Brain microvascular endothelial cell (primary cell): ENCODE data around the gene GNG11.

Experiments used
- DNase-seq: peaks from one replicate; pipeline ENCODE4 v3.0.0-alpha.2; 2020
- H3K27ac ChIP-seq: fragments of 250-450 bp; sonication (Bioruptor Pico); 2 replicates; pipeline ENCODE4 v1.5.1; 2020; ENCODE audit warnings: mild to moderate bottlenecking, moderate library complexity
- H3K27me3 ChIP-seq: fragments of 250-450 bp; sonication (Bioruptor Pico); replicated peaks from 2 replicates; pipeline ENCODE4 v1.5.1; 2020; ENCODE audit warnings: mild to moderate bottlenecking
- H3K36me3 ChIP-seq: fragments of 250-450 bp; sonication (Bioruptor Pico); replicated peaks from 2 replicates; pipeline ENCODE4 v1.5.1; 2020; ENCODE audit warnings: mild to moderate bottlenecking
- H3K4me3 ChIP-seq: 2 replicates; pipeline ENCODE4 v1.5.1; 2011; ENCODE audit warnings: low read depth, mild to moderate bottlenecking, control low read depth, low read length, moderate library complexity
- in situ Hi-C: cut with HindIII; loops from 2 replicates; pipeline ENCODE4 v1.10.0; 2017; ENCODE audit warnings: low sequenced_read_pairs, low pct_ligation_motif_present
- TF ChIP-seq, protein P1 (sequence below): IDR thresholded peaks from 2 replicates; pipeline ENCODE4 v1.5.1; 2011; ENCODE audit warnings: low read depth, mild to moderate bottlenecking, moderate library complexity, low read length, control low read depth, inconsistent platforms; ENCODE audit errors: missing control alignments

Gene GNG11

GRCh38 chr7:93945756-93946535, 24.4 kb downstream of the GNG11 start:
- Histone ChIP-seq H3K27ac (no peak overlapping the region), H3K4me3 (no peak overlapping the region), H3K27me3 (no peaks in the 10 kb centered on the region), H3K36me3 (no peaks in the 10 kb centered on the region)
- in situ Hi-C loops: no loop called here
- DNase-seq: no peak
- TF ChIP-seq, protein P1, sequence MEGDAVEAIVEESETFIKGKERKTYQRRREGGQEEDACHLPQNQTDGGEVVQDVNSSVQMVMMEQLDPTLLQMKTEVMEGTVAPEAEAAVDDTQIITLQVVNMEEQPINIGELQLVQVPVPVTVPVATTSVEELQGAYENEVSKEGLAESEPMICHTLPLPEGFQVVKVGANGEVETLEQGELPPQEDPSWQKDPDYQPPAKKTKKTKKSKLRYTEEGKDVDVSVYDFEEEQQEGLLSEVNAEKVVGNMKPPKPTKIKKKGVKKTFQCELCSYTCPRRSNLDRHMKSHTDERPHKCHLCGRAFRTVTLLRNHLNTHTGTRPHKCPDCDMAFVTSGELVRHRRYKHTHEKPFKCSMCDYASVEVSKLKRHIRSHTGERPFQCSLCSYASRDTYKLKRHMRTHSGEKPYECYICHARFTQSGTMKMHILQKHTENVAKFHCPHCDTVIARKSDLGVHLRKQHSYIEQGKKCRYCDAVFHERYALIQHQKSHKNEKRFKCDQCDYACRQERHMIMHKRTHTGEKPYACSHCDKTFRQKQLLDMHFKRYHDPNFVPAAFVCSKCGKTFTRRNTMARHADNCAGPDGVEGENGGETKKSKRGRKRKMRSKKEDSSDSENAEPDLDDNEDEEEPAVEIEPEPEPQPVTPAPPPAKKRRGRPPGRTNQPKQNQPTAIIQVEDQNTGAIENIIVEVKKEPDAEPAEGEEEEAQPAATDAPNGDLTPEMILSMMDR: no peak

DNA sequence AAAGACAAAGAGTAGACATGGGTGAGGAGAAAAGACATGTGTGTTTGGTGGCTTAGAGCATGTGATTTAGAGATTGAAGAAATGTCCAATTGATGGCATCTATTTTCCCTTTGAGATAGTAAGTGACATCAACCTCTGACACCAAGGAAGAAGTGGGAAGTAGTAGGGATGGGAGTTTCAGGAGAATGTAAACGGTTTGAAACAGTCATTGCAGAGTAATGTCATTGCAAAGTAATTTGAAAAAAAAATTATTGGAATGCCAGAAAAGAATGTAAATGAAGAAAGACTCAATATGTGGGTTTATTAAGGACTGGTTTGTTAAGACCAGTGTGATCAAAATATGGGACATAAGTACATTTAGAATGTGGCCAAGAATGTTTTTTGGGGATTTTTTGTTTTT, 26.6 kb downstream of the GNG11 start:
- TF ChIP-seq, protein P1: no peak
- Histone ChIP-seq H3K27ac (no peak overlapping the region), H3K4me3 (no peak overlapping the region), H3K27me3 (no peaks in the 10 kb centered on the region), H3K36me3 (no peaks in the 10 kb centered on the region)
- DNase-seq: peak; percentile 14
- in situ Hi-C loops: no loop called here

DNA sequence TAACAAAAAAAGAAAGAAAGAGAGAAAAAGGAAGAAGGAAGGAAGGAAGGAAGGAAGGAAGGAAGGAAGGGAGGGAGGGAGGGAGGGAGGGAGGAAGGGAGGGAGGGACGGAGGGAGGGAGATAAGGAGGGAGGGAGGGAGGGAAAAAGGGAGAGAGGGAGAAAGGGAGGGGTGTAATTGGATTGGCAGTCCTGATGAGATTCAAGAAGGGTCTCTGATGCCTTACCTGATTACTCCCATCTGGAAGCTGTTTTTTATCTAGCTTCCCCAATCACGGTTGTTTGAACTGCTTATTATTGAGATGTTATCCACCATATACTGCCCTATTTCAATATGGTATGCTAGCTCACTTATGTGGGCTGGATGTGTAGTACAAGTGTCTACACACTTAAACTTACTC, 27.3 kb downstream of the GNG11 start:
- DNase-seq: no peak
- Histone ChIP-seq H3K27ac (peak overlapping the region; percentile 44), H3K4me3 (no peak overlapping the region), H3K36me3 (no peaks in the 10 kb centered on the region), H3K27me3 (no peaks in the 10 kb centered on the region)
- in situ Hi-C loops: no loop called here
- TF ChIP-seq, protein P1: no peak

DNA sequence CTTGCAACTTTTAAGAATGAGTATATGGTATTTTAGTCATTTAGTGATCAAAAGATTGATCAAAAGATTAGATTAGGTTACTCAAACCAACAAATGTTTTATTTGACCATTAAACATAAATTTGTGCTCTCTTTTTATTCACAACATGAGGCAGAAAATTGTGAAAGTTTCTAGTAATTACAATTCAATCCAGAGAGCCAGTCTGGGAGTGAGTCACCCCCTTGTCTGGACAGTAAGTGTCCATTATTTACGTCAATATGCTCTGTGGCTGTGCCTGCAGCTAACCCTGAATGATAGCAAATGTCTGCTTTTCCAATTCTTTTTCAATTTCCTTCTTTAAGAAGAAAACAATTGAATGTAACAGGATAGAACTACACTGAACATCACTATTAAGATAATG, 27.9 kb downstream of the GNG11 start:
- peak overlapping the region; percentile 44 for H3K27ac ChIP-seq
- no peaks in the 10 kb centered on the region for H3K36me3 ChIP-seq
- TF ChIP-seq, protein P1: no peak
- in situ Hi-C loops: no loop called here
- DNase-seq: peak; percentile 92
- H3K4me3 ChIP-seq: no peak overlapping the region
- H3K27me3 ChIP-seq: no peaks in the 10 kb centered on the region

DNA sequence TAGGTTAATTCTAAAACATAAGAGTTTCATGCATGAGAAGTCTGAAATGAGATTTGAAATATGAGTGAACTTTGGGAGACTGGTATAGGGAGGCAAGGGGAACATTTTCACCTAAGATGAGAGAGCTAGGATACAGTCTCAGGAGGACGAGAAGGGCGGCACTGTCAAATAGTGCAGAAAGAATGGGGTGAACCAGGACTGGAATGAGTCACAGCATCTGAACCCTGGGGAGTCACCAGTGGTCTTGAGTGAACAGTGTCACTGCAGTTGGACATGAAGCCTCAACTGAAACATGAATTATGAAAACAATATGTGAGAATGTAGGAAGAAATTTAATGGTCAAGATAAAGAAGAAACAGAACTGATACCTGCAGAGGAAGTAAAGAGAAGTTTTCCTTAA, 33.8 kb downstream of the GNG11 start:
- no peak overlapping the region for H3K4me3 ChIP-seq
- TF ChIP-seq, protein P1: no peak
- H3K27ac ChIP-seq: no peak overlapping the region
- H3K27me3 ChIP-seq: no peaks in the 10 kb centered on the region
- in situ Hi-C loops: no loop called here
- DNase-seq: no peak
- no peaks in the 10 kb centered on the region for H3K36me3 ChIP-seq

- Histone ChIP-seq H3K36me3 (no peaks in the 10 kb centered on the region), H3K4me3 (no peak overlapping the region), H3K27me3 (no peaks in the 10 kb centered on the region), H3K27ac (no peak overlapping the region)
- TF ChIP-seq, protein P1: no peak
- no peak for DNase-seq
- in situ Hi-C loops: no loop called here
Observed at GRCh38 chr7:93957767-93958166, 36.2 kb downstream of the GNG11 start.
